ENCODE results near the gene CD63. TPM values are rescaled to one million over a fixed set of nuclear protein-coding genes. Genes with fewer than 3 reads are reported as not detected.

CD63 gene
- total RNA-seq, 2 donors from 2014 or later: 341 to 511 TPM

- no peak for TF ChIP-seq CTCF (IDR thresholded peaks at IDR 0.05)
- no peak for TF ChIP-seq POLR2A (IDR thresholded peaks at IDR 0.05)
- Histone ChIP-seq H3K4me1 (no peaks in the 10 kb centered on the region), H3K27ac (no peak overlapping the region), H3K36me3 (replicated peaks in 1 of 2; ENCODE audit: insufficient read depth in 1 of 2, low read depth in 2 of 2) (no peaks in the 10 kb centered on the region), H3K27me3 (no peaks in the 10 kb centered on the region), H3K9me3 (no peaks in the 10 kb centered on the region), H3K4me3 (no peak overlapping the region)
- ATAC-seq (no peak), DNase-seq (no peak)
- intact Hi-C loops (cut with DNase I): no loop called here
- 74 to 86% methylated on average over 10 to 21 of the region's 21 CpGs for WGBS, 2 donors
Measured at GRCh38 chr12:55700255-55701018, 28.4 kb downstream of the CD63 start.

- H3K4me1 ChIP-seq: no peaks in the 10 kb centered on the region
- H3K36me3 ChIP-seq (replicated peaks in 1 of 2; ENCODE audit: insufficient read depth in 1 of 2, low read depth in 2 of 2): no peaks in the 10 kb centered on the region
- TF ChIP-seq POLR2A (IDR thresholded peaks at IDR 0.05): no peak
- H3K4me3 ChIP-seq: no peak overlapping the region
- H3K27me3 ChIP-seq: no peaks in the 10 kb centered on the region
- 61 to 70% methylated on average over 5 of the region's 5 CpGs for WGBS, 2 donors
- intact Hi-C loops (cut with DNase I): no loop called here
- no peaks in the 10 kb centered on the region for H3K9me3 ChIP-seq
- no peak overlapping the region for H3K27ac ChIP-seq
- DNase-seq (no peak), ATAC-seq (no peak)
Measured at GRCh38 chr12:55699471-55700055, 29.2 kb downstream of the CD63 start.

- ATAC-seq: no peak
- no peaks in the 10 kb centered on the region for H3K9me3 ChIP-seq
- 86% methylated on average over 1 of the region's 1 CpG; no CpG with 5 or more reads in 1 of the 2 donors for WGBS, 2 donors
- no peak for DNase-seq
- no peak overlapping the region for H3K4me3 ChIP-seq
- intact Hi-C loops (cut with DNase I): no loop called here
- TF ChIP-seq CTCF (IDR thresholded peaks at IDR 0.05) (no peak), POLR2A (IDR thresholded peaks at IDR 0.05) (no peak)
- no peaks in the 10 kb centered on the region for H3K4me1 ChIP-seq
- no peak overlapping the region for H3K27ac ChIP-seq
- H3K27me3 ChIP-seq: no peaks in the 10 kb centered on the region
- H3K36me3 ChIP-seq (replicated peaks in 1 of 2; ENCODE audit: insufficient read depth in 1 of 2, low read depth in 2 of 2): no peaks in the 10 kb centered on the region
Measured at GRCh38 chr12:55698965-55699364, 29.8 kb downstream of the CD63 start.

- Histone ChIP-seq H3K27me3 (no peaks in the 10 kb centered on the region), H3K4me1 (no peaks in the 10 kb centered on the region), H3K9me3 (no peaks in the 10 kb centered on the region), H3K4me3 (no peak overlapping the region), H3K27ac (no peak overlapping the region), H3K36me3 (replicated peaks in 1 of 2; ENCODE audit: insufficient read depth in 1 of 2, low read depth in 2 of 2) (no peaks in the 10 kb centered on the region)
- no peak for ATAC-seq
- no peak for TF ChIP-seq CTCF (IDR thresholded peaks at IDR 0.05)
- TF ChIP-seq POLR2A (IDR thresholded peaks at IDR 0.05): no peak
- WGBS, 2 donors: 89% methylated on average over 4 to 16 of the region's 16 CpGs
- intact Hi-C loops (cut with DNase I): no loop called here
- no peak for DNase-seq
Measured at GRCh38 chr12:55698241-55698955, 30.4 kb downstream of the CD63 start.

GRCh38 chr12:55697686-55698085 lies 31.1 kb downstream of the CD63 start:
- intact Hi-C loops (cut with DNase I): no loop called here
- no peak for TF ChIP-seq POLR2A (IDR thresholded peaks at IDR 0.05)
- no peak for TF ChIP-seq CTCF (IDR thresholded peaks at IDR 0.05)
- H3K36me3 ChIP-seq (replicated peaks in 1 of 2; ENCODE audit: insufficient read depth in 1 of 2, low read depth in 2 of 2): no peaks in the 10 kb centered on the region
- no peak overlapping the region for H3K4me3 ChIP-seq
- no peaks in the 10 kb centered on the region for H3K9me3 ChIP-seq
- H3K27me3 ChIP-seq: no peaks in the 10 kb centered on the region
- no peak for DNase-seq
- H3K27ac ChIP-seq: no peak overlapping the region
- WGBS, 2 donors: 75 to 78% methylated on average over 7 of the region's 7 CpGs
- no peaks in the 10 kb centered on the region for H3K4me1 ChIP-seq
- ATAC-seq: no peak

Measured in body of pancreas (tissue), 4 donors.